WTC11 (cell line): ENCODE data around the gene PHACTR2. TPM values are rescaled to one million over a fixed set of nuclear protein-coding genes. Genes with fewer than 3 reads are reported as not detected.

ENCODE experiments used
- ATAC-seq: fragments of 200-7000 bp; cut with Tn5 transposase; 2 replicates; pipeline ENCODE4 v1.10.0; 2021; ENCODE audit warnings: mild to moderate bottlenecking, moderate library complexity
- CTCF ChIA-PET: fragments of 300-600 bp; sonication (Branson Sonifier 250); formaldehyde crosslinking; loops from one replicate; lab custom pipeline; 2021; ENCODE audit warnings: antibody characterized with exemption; lab: Charles Lee
- POLR2A ChIA-PET: fragments of 350-600 bp; sonication (Branson Sonifier 250); formaldehyde crosslinking; loops from one replicate; lab custom pipeline; 2021; ENCODE audit warnings: antibody characterized with exemption; lab: Charles Lee
- DNase-seq: peaks from one replicate; pipeline ENCODE4 v3.0.0; 2021; ENCODE audit warnings: low spot score
- H3K27ac Mint-ChIP-seq: 2 replicates; pipeline ENCODE4 v1.8.0; 2021; ENCODE audit warnings: mixed read lengths
- H3K27me3 Mint-ChIP-seq: 2 replicates; pipeline ENCODE4 v1.8.0; 2021; ENCODE audit warnings: low read depth, mild to moderate bottlenecking, moderate library complexity, mixed read lengths
- H3K36me3 Mint-ChIP-seq: 2 replicates; pipeline ENCODE4 v1.8.0; 2021; ENCODE audit warnings: mixed read lengths
- H3K4me1 Mint-ChIP-seq: 2 replicates; pipeline ENCODE4 v1.8.0; 2022; ENCODE audit warnings: mixed read lengths
- H3K4me3 Mint-ChIP-seq: 2 replicates; pipeline ENCODE4 v1.8.0; 2021; ENCODE audit warnings: mild to moderate bottlenecking, moderate library complexity, mixed read lengths
- H3K9me3 Mint-ChIP-seq: 2 replicates; pipeline ENCODE4 v1.8.0; 2021; ENCODE audit warnings: mixed read lengths
- AR ChIP-seq: fragments of 250-450 bp; sonication (Bioruptor Pico); IDR thresholded peaks from 2 replicates; pipeline ENCODE4 v1.9.0; 2021; ENCODE audit warnings: mild to moderate bottlenecking
- ESRRA ChIP-seq: sonication (generic); formaldehyde crosslinking; IDR thresholded peaks from 2 replicates; pipeline ENCODE4 v1.8.1; 2022; ENCODE audit warnings: mild to moderate bottlenecking, missing genetic modification reagents, borderline replicate concordance
- ETV6 ChIP-seq: sonication (generic); formaldehyde crosslinking; IDR thresholded peaks from 2 replicates; pipeline ENCODE4 v1.8.1; 2022; ENCODE audit warnings: mild to moderate bottlenecking, missing genetic modification reagents
- TCF7 ChIP-seq: sonication (generic); formaldehyde crosslinking; IDR thresholded peaks from 2 replicates; pipeline ENCODE4 v1.8.0; 2022; ENCODE audit warnings: mild to moderate bottlenecking, low read depth, missing genetic modification reagents, moderate library complexity
- ZBTB21 ChIP-seq: sonication (generic); formaldehyde crosslinking; IDR thresholded peaks from 2 replicates; pipeline ENCODE4 v1.8.1; 2023; ENCODE audit warnings: mild to moderate bottlenecking, missing genetic modification reagents, borderline replicate concordance
- ZNF219 ChIP-seq: sonication (generic); formaldehyde crosslinking; IDR thresholded peaks from 2 replicates; pipeline ENCODE4 v1.8.0; 2023; ENCODE audit warnings: missing genetic modification reagents, mild to moderate bottlenecking, borderline replicate concordance
- ZNF396 ChIP-seq: fragments of 250-450 bp; sonication (Bioruptor Pico); IDR thresholded peaks from 2 replicates; pipeline ENCODE4 v1.8.0; 2021; ENCODE audit warnings: mild to moderate bottlenecking, moderate library complexity, borderline replicate concordance
- total RNA-seq: library from RNA; stranded (reverse); gene quantifications from 3 replicates; pipeline ENCODE4 v1.2.3, GENCODE V29; 2021
- TF ChIP-seq, protein P1 (sequence below): sonication (generic); formaldehyde crosslinking; IDR thresholded peaks from 2 replicates; pipeline ENCODE4 v1.8.0; 2023; ENCODE audit warnings: missing genetic modification reagents, mild to moderate bottlenecking, borderline replicate concordance
- TF ChIP-seq, protein P2 (sequence below): sonication (generic); formaldehyde crosslinking; IDR thresholded peaks from 2 replicates; pipeline ENCODE4 v1.8.0; 2022; ENCODE audit warnings: mild to moderate bottlenecking, missing genetic modification reagents
- TF ChIP-seq, protein P3 (sequence below): sonication (generic); formaldehyde crosslinking; IDR thresholded peaks from 2 replicates; pipeline ENCODE4 v1.8.1; 2023; ENCODE audit warnings: mild to moderate bottlenecking, missing genetic modification reagents, moderate library complexity
- TF ChIP-seq, protein P4 (sequence below): sonication (generic); formaldehyde crosslinking; IDR thresholded peaks from 2 replicates; pipeline ENCODE4 v1.8.0; 2022; ENCODE audit warnings: missing genetic modification reagents
- TF ChIP-seq, protein P5 (sequence below): fragments of 250-450 bp; sonication (Bioruptor Pico); IDR thresholded peaks from 2 replicates; pipeline ENCODE4 v2.1.2; 2022; ENCODE audit warnings: mild to moderate bottlenecking, moderate library complexity
- TF ChIP-seq, protein P6 (sequence below): sonication (generic); formaldehyde crosslinking; IDR thresholded peaks from 2 replicates; pipeline ENCODE4 v1.8.1; 2022; ENCODE audit warnings: missing genetic modification reagents, borderline replicate concordance
- TF ChIP-seq, protein P7 (sequence below): sonication (generic); formaldehyde crosslinking; IDR thresholded peaks from 2 replicates; pipeline ENCODE4 v1.8.1; 2023; ENCODE audit warnings: mild to moderate bottlenecking, missing genetic modification reagents, moderate library complexity

The PHACTR2 gene
- total RNA-seq, 1 experiment from 2014 or later = 90.5 TPM

GRCh38 chr6:143762126-143762525 lies 84.4 kb downstream of the PHACTR2 start:
- Mint-ChIP-seq H3K27ac (no peak overlapping the region), H3K4me1 (peaks cover 8% of the 10 kb centered on the region; the same call in 1 of the 2 replicates), H3K9me3 (no peaks in the 10 kb centered on the region), H3K36me3 (peaks cover 39% of the 10 kb centered on the region), H3K27me3 (no peaks in the 10 kb centered on the region)
- no peak for ATAC-seq
- CTCF ChIA-PET = no interaction called here
- no peak for DNase-seq
- no peak for TF ChIP-seq TCF7 (CRISPR knock-in tag)
- TF ChIP-seq ZBTB21 = no peak
- no peak for TF ChIP-seq ZNF219 (CRISPR knock-in tag)
- TF ChIP-seq, protein P1, sequence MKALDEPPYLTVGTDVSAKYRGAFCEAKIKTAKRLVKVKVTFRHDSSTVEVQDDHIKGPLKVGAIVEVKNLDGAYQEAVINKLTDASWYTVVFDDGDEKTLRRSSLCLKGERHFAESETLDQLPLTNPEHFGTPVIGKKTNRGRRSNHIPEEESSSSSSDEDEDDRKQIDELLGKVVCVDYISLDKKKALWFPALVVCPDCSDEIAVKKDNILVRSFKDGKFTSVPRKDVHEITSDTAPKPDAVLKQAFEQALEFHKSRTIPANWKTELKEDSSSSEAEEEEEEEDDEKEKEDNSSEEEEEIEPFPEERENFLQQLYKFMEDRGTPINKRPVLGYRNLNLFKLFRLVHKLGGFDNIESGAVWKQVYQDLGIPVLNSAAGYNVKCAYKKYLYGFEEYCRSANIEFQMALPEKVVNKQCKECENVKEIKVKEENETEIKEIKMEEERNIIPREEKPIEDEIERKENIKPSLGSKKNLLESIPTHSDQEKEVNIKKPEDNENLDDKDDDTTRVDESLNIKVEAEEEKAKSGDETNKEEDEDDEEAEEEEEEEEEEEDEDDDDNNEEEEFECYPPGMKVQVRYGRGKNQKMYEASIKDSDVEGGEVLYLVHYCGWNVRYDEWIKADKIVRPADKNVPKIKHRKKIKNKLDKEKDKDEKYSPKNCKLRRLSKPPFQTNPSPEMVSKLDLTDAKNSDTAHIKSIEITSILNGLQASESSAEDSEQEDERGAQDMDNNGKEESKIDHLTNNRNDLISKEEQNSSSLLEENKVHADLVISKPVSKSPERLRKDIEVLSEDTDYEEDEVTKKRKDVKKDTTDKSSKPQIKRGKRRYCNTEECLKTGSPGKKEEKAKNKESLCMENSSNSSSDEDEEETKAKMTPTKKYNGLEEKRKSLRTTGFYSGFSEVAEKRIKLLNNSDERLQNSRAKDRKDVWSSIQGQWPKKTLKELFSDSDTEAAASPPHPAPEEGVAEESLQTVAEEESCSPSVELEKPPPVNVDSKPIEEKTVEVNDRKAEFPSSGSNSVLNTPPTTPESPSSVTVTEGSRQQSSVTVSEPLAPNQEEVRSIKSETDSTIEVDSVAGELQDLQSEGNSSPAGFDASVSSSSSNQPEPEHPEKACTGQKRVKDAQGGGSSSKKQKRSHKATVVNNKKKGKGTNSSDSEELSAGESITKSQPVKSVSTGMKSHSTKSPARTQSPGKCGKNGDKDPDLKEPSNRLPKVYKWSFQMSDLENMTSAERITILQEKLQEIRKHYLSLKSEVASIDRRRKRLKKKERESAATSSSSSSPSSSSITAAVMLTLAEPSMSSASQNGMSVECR (CRISPR knock-in tag) = no peak
- TF ChIP-seq, protein P2, sequence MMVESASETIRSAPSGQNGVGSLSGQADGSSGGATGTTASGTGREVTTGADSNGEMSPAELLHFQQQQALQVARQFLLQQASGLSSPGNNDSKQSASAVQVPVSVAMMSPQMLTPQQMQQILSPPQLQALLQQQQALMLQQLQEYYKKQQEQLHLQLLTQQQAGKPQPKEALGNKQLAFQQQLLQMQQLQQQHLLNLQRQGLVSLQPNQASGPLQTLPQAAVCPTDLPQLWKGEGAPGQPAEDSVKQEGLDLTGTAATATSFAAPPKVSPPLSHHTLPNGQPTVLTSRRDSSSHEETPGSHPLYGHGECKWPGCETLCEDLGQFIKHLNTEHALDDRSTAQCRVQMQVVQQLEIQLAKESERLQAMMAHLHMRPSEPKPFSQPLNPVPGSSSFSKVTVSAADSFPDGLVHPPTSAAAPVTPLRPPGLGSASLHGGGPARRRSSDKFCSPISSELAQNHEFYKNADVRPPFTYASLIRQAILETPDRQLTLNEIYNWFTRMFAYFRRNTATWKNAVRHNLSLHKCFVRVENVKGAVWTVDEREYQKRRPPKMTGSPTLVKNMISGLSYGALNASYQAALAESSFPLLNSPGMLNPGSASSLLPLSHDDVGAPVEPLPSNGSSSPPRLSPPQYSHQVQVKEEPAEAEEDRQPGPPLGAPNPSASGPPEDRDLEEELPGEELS (CRISPR knock-in tag) = no peak
- no peak for TF ChIP-seq ESRRA
- TF ChIP-seq ZNF396 (CRISPR knock-in tag) = no peak
- no peak for TF ChIP-seq AR (CRISPR knock-in tag)
- TF ChIP-seq, protein P3, sequence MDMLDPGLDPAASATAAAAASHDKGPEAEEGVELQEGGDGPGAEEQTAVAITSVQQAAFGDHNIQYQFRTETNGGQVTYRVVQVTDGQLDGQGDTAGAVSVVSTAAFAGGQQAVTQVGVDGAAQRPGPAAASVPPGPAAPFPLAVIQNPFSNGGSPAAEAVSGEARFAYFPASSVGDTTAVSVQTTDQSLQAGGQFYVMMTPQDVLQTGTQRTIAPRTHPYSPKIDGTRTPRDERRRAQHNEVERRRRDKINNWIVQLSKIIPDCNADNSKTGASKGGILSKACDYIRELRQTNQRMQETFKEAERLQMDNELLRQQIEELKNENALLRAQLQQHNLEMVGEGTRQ (CRISPR knock-in tag) = no peak
- TF ChIP-seq, all 79 proteins: peak for 0
- H3K4me3 Mint-ChIP-seq = no peak overlapping the region
- POLR2A ChIA-PET = no interaction called here

DNA sequence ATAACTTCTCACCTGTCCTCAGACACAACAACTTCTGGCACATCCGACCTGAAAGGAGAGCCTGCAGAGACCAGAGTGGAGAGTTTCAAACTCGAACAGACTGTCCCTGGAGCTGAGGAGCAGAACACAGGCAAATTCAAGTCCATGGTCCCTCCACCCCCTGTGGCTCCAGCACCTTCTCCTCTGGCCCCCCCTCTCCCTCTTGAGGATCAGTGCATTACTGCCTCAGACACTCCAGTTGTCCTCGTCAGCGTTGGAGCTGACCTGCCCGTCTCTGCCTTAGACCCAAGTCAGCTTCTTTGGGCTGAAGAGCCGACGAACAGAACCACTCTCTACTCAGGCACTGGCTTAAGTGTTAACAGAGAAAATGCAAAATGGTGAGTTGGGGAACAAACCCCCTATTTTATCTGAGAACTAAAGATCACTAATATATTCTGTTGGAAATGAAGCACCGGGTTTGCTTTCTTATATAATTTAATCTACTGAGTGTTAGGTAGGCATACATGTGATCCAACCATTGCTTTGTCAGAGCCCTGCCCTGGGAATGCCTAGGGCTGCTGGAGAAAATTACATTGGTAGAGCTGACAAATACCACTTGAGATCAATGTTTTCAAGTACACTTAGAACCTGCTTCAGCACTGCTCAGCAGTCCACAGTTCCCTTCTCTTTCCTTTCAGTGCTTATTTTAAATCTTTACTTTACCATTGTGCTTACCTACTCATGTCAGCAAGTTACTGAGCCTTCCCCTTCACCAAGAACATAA lies 87.8 kb downstream of the PHACTR2 start:
- Mint-ChIP-seq H3K27ac (no peak overlapping the region), H3K9me3 (no peaks in the 10 kb centered on the region), H3K27me3 (no peaks in the 10 kb centered on the region), H3K4me1 (no peaks in the 10 kb centered on the region), H3K36me3 (peaks cover 56% of the 10 kb centered on the region), H3K4me3 (no peak overlapping the region)
- DNase-seq = no peak
- ATAC-seq = no peak
- ChIA-PET POLR2A (no interaction called here), CTCF (no interaction called here)
- TF ChIP-seq, protein P4, sequence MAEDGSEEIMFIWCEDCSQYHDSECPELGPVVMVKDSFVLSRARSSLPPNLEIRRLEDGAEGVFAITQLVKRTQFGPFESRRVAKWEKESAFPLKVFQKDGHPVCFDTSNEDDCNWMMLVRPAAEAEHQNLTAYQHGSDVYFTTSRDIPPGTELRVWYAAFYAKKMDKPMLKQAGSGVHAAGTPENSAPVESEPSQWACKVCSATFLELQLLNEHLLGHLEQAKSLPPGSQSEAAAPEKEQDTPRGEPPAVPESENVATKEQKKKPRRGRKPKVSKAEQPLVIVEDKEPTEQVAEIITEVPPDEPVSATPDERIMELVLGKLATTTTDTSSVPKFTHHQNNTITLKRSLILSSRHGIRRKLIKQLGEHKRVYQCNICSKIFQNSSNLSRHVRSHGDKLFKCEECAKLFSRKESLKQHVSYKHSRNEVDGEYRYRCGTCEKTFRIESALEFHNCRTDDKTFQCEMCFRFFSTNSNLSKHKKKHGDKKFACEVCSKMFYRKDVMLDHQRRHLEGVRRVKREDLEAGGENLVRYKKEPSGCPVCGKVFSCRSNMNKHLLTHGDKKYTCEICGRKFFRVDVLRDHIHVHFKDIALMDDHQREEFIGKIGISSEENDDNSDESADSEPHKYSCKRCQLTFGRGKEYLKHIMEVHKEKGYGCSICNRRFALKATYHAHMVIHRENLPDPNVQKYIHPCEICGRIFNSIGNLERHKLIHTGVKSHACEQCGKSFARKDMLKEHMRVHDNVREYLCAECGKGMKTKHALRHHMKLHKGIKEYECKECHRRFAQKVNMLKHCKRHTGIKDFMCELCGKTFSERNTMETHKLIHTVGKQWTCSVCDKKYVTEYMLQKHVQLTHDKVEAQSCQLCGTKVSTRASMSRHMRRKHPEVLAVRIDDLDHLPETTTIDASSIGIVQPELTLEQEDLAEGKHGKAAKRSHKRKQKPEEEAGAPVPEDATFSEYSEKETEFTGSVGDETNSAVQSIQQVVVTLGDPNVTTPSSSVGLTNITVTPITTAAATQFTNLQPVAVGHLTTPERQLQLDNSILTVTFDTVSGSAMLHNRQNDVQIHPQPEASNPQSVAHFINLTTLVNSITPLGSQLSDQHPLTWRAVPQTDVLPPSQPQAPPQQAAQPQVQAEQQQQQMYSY = no peak
- TF ChIP-seq ESRRA (no peak), ZNF219 (CRISPR knock-in tag) (no peak), ETV6 (CRISPR knock-in tag) (no peak)
- TF ChIP-seq, protein P5, sequence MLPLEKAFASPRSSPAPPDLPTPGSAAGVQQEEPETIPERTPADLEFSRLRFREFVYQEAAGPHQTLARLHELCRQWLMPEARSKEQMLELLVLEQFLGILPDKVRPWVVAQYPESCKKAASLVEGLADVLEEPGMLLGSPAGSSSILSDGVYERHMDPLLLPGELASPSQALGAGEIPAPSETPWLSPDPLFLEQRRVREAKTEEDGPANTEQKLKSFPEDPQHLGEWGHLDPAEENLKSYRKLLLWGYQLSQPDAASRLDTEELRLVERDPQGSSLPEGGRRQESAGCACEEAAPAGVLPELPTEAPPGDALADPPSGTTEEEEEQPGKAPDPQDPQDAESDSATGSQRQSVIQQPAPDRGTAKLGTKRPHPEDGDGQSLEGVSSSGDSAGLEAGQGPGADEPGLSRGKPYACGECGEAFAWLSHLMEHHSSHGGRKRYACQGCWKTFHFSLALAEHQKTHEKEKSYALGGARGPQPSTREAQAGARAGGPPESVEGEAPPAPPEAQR (CRISPR knock-in tag) = no peak
- TF ChIP-seq, protein P6, sequence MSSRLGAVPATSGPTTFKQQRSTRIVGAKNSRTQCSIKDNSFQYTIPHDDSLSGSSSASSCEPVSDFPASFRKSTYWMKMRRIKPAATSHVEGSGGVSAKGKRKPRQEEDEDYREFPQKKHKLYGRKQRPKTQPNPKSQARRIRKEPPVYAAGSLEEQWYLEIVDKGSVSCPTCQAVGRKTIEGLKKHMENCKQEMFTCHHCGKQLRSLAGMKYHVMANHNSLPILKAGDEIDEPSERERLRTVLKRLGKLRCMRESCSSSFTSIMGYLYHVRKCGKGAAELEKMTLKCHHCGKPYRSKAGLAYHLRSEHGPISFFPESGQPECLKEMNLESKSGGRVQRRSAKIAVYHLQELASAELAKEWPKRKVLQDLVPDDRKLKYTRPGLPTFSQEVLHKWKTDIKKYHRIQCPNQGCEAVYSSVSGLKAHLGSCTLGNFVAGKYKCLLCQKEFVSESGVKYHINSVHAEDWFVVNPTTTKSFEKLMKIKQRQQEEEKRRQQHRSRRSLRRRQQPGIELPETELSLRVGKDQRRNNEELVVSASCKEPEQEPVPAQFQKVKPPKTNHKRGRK (CRISPR knock-in tag) = no peak
- TF ChIP-seq, protein P7, sequence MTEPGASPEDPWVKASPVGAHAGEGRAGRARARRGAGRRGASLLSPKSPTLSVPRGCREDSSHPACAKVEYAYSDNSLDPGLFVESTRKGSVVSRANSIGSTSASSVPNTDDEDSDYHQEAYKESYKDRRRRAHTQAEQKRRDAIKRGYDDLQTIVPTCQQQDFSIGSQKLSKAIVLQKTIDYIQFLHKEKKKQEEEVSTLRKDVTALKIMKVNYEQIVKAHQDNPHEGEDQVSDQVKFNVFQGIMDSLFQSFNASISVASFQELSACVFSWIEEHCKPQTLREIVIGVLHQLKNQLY (CRISPR knock-in tag) = no peak
